ENCODE measurements around the gene CYP3A4. TPM values are rescaled to one million over a fixed set of nuclear protein-coding genes. Genes with fewer than 3 reads are reported as not detected.

The CYP3A4 gene
- total and polyA plus RNA-seq, 2 donors (not counting 1 experiment from before 2014, with no cell fraction given): 0.17 TPM; not detected in 1

DNA sequence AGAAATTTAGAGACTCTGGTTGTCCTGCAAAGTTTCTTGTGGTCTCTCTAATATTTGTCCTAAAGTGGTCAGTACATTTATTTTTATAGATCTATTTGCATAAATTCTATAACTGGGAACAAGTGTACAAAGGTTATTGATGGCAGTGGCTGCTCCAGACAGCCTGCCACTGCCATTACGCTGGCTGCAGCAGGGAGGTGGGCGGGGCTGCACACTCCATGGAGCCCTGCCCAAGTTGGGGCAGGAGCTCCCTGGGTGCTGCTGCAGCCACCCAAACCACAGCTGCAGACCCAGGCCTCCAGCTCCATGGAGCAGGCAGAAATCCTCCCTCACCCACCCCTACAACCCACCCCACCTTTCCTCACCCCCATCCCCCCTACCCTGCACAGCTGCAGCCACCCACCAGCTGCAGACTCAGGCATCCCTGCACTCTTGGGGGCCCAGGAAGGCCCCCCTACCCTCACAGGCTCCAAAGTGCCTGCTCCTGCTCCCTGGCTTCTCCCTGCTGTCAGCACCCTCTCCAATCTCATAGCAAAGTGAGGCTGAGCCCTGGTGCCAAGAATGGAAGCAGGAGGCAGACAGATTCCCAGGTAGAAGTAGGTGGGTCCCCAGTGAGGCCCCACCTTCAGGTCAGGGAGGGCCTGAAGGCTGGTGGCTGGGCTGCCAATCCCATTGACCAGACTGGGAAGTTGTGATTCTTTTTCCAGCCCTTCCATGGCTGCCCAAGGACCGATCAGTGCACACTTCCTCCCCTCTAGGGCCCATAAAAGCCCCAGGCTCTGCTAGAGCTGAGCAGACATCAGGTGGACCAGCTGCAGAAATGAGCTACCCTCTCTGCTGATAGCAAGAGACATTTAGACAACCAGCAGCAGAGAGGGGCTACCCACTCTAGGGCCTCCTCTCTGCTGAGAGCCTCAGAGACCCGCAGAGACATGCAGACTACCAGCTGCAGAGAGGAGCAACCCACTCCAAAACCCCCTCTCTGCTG, 39.0 kb upstream of the CYP3A4 start:
- Histone ChIP-seq H3K9ac (ENCODE audit: insufficient read depth, low read length) (no peak overlapping the region), H3K4me3 (replicated peaks in 1 of 4; ENCODE audit: control extremely low read depth in 1 of 4, insufficient read depth in 1 of 4, low read depth in 3 of 4, low read length in 4 of 4) (no peak overlapping the region), H3K4me2 (ENCODE audit: extremely low read depth, insufficient read depth, low read length) (no peak overlapping the region), H3K27me3 (ENCODE audit: control insufficient read depth, insufficient read depth, low read length) (peaks cover 8% of the 10 kb centered on the region), H4K20me1 (ENCODE audit: control insufficient read depth, extremely low read depth, insufficient read depth, low read length) (no peaks in the 10 kb centered on the region), H3K27ac (ENCODE audit: insufficient read depth, low read length) (no peak overlapping the region), H3K4me1 (ENCODE audit: control insufficient read depth, extremely low read depth, insufficient read depth, low read length) (no peaks in the 10 kb centered on the region), H3K36me3 (ENCODE audit: control insufficient read depth, insufficient read depth, low read length) (no peaks in the 10 kb centered on the region), H3K9me3 (ENCODE audit: control insufficient read depth, insufficient read depth, low read depth, low read length) (no peaks in the 10 kb centered on the region), H2AFZ (ENCODE audit: low read length) (no peak overlapping the region), H3K79me2 (ENCODE audit: control insufficient read depth, insufficient read depth, low read length) (no peaks in the 10 kb centered on the region)
- no peak for DNase-seq (ENCODE audit: low read depth in 2 of 2)
- no peak for TF ChIP-seq CTCF (conservative IDR thresholded peaks at IDR 0.05 in 1 of 2, IDR thresholded peaks at IDR 0.05 in 1 of 2; ENCODE audit: low read depth in 1 of 2, low read length in 2 of 2)

DNA sequence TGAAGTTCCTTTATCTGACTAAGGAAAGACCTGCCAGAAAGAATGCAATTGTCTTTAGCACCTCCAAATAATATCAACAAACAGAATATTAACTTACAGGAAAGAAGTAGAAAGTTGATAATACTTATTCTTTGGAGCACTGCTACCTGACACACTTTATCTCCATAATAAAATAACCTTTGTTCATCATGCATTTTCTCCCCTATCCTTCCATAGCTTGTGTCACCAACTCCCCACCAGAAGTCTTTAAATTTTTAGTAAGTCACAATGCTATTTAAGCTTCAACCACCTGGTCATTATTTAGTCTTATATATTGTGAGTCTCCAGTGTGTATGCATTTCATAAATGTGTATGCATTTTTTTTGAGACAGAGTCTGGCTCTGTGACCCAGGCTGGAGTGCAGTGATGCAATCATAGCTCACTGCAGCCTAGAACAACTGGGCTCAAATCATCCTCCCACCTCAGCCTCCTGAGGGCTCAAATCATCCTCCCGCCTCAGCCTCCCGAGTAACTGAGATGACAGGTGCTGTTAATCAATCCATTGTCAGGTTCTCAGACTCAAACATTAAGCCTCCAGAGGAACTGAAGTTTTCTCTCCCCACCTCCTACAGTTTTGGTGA, 36.5 kb upstream of the CYP3A4 start:
- H3K4me2 ChIP-seq (ENCODE audit: extremely low read depth, insufficient read depth, low read length): no peak overlapping the region
- no peak overlapping the region for H2AFZ ChIP-seq (ENCODE audit: low read length)
- no peaks in the 10 kb centered on the region for H4K20me1 ChIP-seq (ENCODE audit: control insufficient read depth, extremely low read depth, insufficient read depth, low read length)
- no peaks in the 10 kb centered on the region for H3K79me2 ChIP-seq (ENCODE audit: control insufficient read depth, insufficient read depth, low read length)
- no peak overlapping the region for H3K27ac ChIP-seq (ENCODE audit: insufficient read depth, low read length)
- H3K4me3 ChIP-seq (replicated peaks in 1 of 4; ENCODE audit: control extremely low read depth in 1 of 4, insufficient read depth in 1 of 4, low read depth in 3 of 4, low read length in 4 of 4): no peak overlapping the region
- peaks cover 8% of the 10 kb centered on the region for H3K27me3 ChIP-seq (ENCODE audit: control insufficient read depth, insufficient read depth, low read length)
- no peak for DNase-seq (ENCODE audit: low read depth in 2 of 2)
- no peak overlapping the region for H3K9ac ChIP-seq (ENCODE audit: insufficient read depth, low read length)
- no peaks in the 10 kb centered on the region for H3K9me3 ChIP-seq (ENCODE audit: control insufficient read depth, insufficient read depth, low read depth, low read length)
- TF ChIP-seq CTCF (conservative IDR thresholded peaks at IDR 0.05 in 1 of 2, IDR thresholded peaks at IDR 0.05 in 1 of 2; ENCODE audit: low read depth in 1 of 2, low read length in 2 of 2) (no peak), EZH2 (IDR thresholded peaks at IDR 0.05; ENCODE audit: low read length, missing control alignments) (no peak)
- H3K4me1 ChIP-seq (ENCODE audit: control insufficient read depth, extremely low read depth, insufficient read depth, low read length): no peaks in the 10 kb centered on the region
- H3K36me3 ChIP-seq (ENCODE audit: control insufficient read depth, insufficient read depth, low read length): no peaks in the 10 kb centered on the region

- Histone ChIP-seq H4K20me1 (ENCODE audit: control insufficient read depth, extremely low read depth, insufficient read depth, low read length) (no peaks in the 10 kb centered on the region), H3K4me1 (ENCODE audit: control insufficient read depth, extremely low read depth, insufficient read depth, low read length) (no peaks in the 10 kb centered on the region), H3K27me3 (ENCODE audit: control insufficient read depth, insufficient read depth, low read length) (no peaks in the 10 kb centered on the region), H3K27ac (ENCODE audit: insufficient read depth, low read length) (no peak overlapping the region), H3K36me3 (ENCODE audit: control insufficient read depth, insufficient read depth, low read length) (no peaks in the 10 kb centered on the region), H3K9ac (ENCODE audit: insufficient read depth, low read length) (no peak overlapping the region), H3K4me2 (ENCODE audit: extremely low read depth, insufficient read depth, low read length) (no peak overlapping the region), H3K9me3 (ENCODE audit: control insufficient read depth, insufficient read depth, low read depth, low read length) (no peaks in the 10 kb centered on the region), H3K79me2 (ENCODE audit: control insufficient read depth, insufficient read depth, low read length) (no peaks in the 10 kb centered on the region), H2AFZ (ENCODE audit: low read length) (no peak overlapping the region), H3K4me3 (replicated peaks in 1 of 4; ENCODE audit: control extremely low read depth in 1 of 4, insufficient read depth in 1 of 4, low read depth in 3 of 4, low read length in 4 of 4) (no peak overlapping the region)
- DNase-seq (ENCODE audit: low read depth in 2 of 2): no peak
- TF ChIP-seq CTCF (conservative IDR thresholded peaks at IDR 0.05 in 1 of 2, IDR thresholded peaks at IDR 0.05 in 1 of 2; ENCODE audit: low read depth in 1 of 2, low read length in 2 of 2): no peak
- no peak for TF ChIP-seq EZH2 (IDR thresholded peaks at IDR 0.05; ENCODE audit: low read length, missing control alignments)
Observed at GRCh38 chr7:99808766-99809165, 24.8 kb upstream of the CYP3A4 start.
